Skeletal muscle satellite cell (primary cell): ENCODE data around the gene H2AZ1.
"Not testable (repeated sequence)": the region's sequence is repeated elsewhere in the genome, so short reads cannot be mapped to it uniquely, and the experiment has no call there.

Experiments used
- H3K27me3 ChIP-seq: 2 replicates; pipeline ENCODE4 v1.7.0; 2013; ENCODE audit warnings: low read length; ENCODE audit not compliant: control insufficient read depth, insufficient read depth
- H3K36me3 ChIP-seq: 2 replicates; pipeline ENCODE4 v1.7.0; 2013; ENCODE audit warnings: mild to moderate bottlenecking, control low read depth, low read length; ENCODE audit not compliant: insufficient read depth
- H3K4me1 ChIP-seq: 2 replicates; pipeline ENCODE4 v1.7.0; 2013; ENCODE audit warnings: low read length; ENCODE audit not compliant: control insufficient read depth, insufficient read depth
- H3K4me2 ChIP-seq: 2 replicates; pipeline ENCODE4 v1.7.0; 2013; ENCODE audit warnings: mild to moderate bottlenecking, low read length
- H3K4me3 ChIP-seq: 2 replicates; pipeline ENCODE4 v1.7.0; 2013; ENCODE audit warnings: low read length
- H3K9ac ChIP-seq: 2 replicates; pipeline ENCODE4 v1.7.0; 2013; ENCODE audit warnings: mild to moderate bottlenecking, low read depth, low read length, moderate library complexity
- H3K9me3 ChIP-seq: replicated peaks from 2 replicates; pipeline ENCODE4 v1.7.0; 2013; ENCODE audit warnings: mild to moderate bottlenecking, control low read depth, low read length

The H2AZ1 gene

GRCh38 chr4:99965674-99966350 lies 15.7 kb upstream of the H2AZ1 start:
- H3K9me3 ChIP-seq: no peaks in the 10 kb centered on the region
- no peak overlapping the region for H3K4me2 ChIP-seq
- H3K4me1 ChIP-seq: peaks cover 25% of the 10 kb centered on the region
- H3K4me3 ChIP-seq: no peak overlapping the region
- H3K27me3 ChIP-seq: no peaks in the 10 kb centered on the region
- H3K9ac ChIP-seq: no peak overlapping the region
- no peaks in the 10 kb centered on the region for H3K36me3 ChIP-seq

DNA sequence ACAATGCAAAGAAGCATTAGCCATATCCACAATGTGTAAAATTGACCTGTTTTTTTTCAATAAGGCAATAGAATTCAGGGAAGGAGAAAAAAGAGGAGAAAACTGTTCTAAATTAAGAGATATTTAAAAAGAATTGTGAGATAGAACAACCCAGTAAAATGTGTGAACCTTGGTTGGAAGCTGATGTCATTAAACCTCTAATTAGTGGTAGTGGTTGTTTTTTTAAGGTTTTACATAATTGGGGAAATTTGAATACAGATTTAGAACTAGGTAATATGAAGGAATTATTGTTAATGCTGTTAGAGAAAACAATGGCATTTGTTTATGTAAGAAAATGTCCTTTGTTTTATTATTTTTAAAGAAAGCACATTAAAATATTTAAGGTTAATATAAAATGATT lies 15.1 kb upstream of the H2AZ1 start:
- no peaks in the 10 kb centered on the region for H3K9me3 ChIP-seq
- no peaks in the 10 kb centered on the region for H3K36me3 ChIP-seq
- H3K4me1 ChIP-seq: peaks cover 28% of the 10 kb centered on the region
- no peaks in the 10 kb centered on the region for H3K27me3 ChIP-seq
- H3K9ac ChIP-seq: no peak overlapping the region
- no peak overlapping the region for H3K4me3 ChIP-seq
- no peak overlapping the region for H3K4me2 ChIP-seq

DNA sequence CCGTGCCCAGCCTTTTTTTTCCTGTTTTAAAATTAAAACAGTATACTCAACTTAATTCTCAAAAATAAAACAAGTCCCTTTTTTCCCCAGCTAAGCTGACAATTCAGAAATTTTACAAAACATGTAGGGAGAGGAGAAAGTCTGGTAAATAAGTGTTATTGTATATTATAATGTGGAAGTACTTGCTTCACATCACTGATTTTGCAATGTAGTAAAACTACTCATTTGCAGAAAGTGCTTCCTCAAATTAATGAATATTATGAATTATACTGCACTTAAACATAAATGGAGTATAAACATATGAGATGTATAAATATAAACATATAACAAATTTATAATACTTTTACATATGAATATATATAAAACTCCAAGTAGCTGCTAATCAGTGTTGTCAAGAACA lies 11.6 kb upstream of the H2AZ1 start:
- no peak overlapping the region for H3K9ac ChIP-seq
- H3K9me3 ChIP-seq: no peaks in the 10 kb centered on the region
- no peaks in the 10 kb centered on the region for H3K27me3 ChIP-seq
- no peak overlapping the region for H3K4me2 ChIP-seq
- no peak overlapping the region for H3K4me3 ChIP-seq
- H3K4me1 ChIP-seq: peaks cover 15% of the 10 kb centered on the region
- H3K36me3 ChIP-seq: no peaks in the 10 kb centered on the region

DNA sequence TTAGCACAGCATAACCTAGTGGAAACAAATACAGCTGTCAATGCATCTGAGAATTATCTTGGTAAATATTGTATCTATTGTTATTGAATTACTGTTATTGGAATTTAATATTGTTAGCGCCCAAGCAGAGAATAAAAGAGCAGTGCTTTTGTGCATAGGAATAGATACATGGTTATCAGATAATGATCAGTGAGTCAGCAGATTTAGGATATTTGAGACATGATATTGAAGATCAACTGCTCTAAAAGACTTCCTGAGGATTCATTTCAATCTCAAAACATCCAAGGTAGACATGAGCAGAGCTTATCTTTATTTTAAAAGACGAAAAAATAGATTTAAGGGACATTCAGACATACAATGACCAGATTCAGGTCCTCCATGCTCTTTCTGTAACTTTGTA lies 10.6 kb upstream of the H2AZ1 start:
- H3K9me3 ChIP-seq: no peaks in the 10 kb centered on the region
- H3K36me3 ChIP-seq: no peaks in the 10 kb centered on the region
- H3K4me3 ChIP-seq: no peak overlapping the region
- peak overlapping the region; percentile 11 for H3K4me2 ChIP-seq
- H3K9ac ChIP-seq: no peak overlapping the region
- peaks cover 12% of the 10 kb centered on the region for H3K4me1 ChIP-seq
- no peaks in the 10 kb centered on the region for H3K27me3 ChIP-seq

GRCh38 chr4:99958207-99958606 lies 8.1 kb upstream of the H2AZ1 start:
- peaks cover 12% of the 10 kb centered on the region for H3K4me1 ChIP-seq
- not testable (repeated sequence) for H3K27me3 ChIP-seq, H3K9ac ChIP-seq, H3K4me2 ChIP-seq, H3K4me3 ChIP-seq, H3K36me3 ChIP-seq, H3K9me3 ChIP-seq

DNA sequence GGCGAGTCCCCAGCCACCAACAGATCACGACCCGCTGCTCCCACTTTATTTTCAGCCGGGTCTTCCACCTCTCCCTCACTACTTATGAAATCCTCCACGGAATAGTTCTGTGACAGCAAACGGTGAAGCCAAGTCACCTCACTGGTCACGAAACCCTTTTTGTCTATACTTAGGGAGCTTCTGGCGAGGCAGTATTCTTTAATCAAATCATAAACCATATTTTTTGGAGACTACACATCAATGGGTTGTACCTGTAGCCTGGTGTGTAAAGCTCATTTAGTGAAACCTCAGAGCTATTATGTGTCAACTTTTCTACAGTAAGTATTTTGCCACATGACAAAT lies 809 bp upstream of the H2AZ1 start:
- peak overlapping the region; percentile 88 for H3K4me3 ChIP-seq
- H3K4me1 ChIP-seq: peaks cover 21% of the 10 kb centered on the region
- no peaks in the 10 kb centered on the region for H3K9me3 ChIP-seq
- H3K9ac ChIP-seq: peak overlapping the region; percentile 87
- H3K36me3 ChIP-seq: peaks cover 13% of the 10 kb centered on the region
- no peaks in the 10 kb centered on the region for H3K27me3 ChIP-seq
- peak overlapping the region; percentile 91 for H3K4me2 ChIP-seq

DNA sequence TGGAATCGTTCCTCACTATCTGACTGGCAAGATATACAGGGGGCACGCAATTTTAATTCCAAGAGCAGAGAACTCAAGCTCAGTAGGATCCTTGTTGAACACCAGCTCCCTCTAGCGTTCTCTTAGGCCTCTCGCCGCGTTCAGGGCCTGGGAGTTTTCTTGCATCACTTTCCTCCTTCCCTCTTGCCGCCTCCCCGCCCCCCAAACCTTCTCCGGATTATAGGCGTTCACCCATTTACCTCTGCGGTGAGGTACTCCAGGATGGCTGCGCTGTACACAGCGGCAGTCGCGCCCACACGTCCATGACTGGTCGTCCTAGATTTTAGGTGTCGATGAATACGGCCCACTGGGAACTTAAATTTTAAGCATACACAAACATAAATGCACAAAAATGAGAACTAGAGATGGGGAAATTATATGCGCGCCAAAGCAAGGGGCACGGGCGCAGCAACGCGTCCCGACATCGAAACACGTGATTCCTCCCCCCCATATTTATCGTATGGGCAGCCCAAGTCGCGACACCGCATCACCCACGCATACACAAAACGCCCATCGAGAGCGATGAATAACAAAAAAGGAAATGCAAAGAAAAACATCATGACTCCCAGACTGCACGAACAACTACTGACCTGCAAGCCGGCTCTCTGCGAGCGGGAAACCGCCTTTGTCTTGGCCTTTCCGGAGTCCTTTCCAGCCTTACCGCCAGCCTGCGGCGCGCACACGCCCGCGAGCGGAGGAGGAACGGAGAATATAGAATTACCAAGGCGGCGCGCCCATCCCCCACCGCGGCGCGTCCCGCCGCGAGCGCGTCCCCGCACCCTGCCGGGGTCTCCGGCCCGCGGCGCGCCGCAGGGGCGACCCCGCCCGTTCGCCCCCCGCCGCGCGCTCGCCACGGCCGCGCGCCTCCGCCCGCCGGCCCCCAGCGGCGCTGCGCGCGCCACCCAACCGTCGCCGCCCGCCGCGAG lies 759 bp downstream of the H2AZ1 start:
- peak overlapping the region; percentile 88 for H3K4me2 ChIP-seq
- H3K4me1 ChIP-seq: peaks cover 30% of the 10 kb centered on the region
- no peaks in the 10 kb centered on the region for H3K9me3 ChIP-seq
- peak overlapping the region; percentile 78 for H3K4me3 ChIP-seq
- H3K27me3 ChIP-seq: no peaks in the 10 kb centered on the region
- H3K36me3 ChIP-seq: peaks cover 14% of the 10 kb centered on the region
- peak overlapping the region; percentile 89 for H3K9ac ChIP-seq

- H3K4me1 ChIP-seq: peaks cover 30% of the 10 kb centered on the region
Measured at GRCh38 chr4:99947608-99948007, 2.5 kb downstream of the H2AZ1 start.

GRCh38 chr4:99947190-99947578 lies 2.9 kb downstream of the H2AZ1 start:
- Histone ChIP-seq H3K4me1 (peaks cover 30% of the 10 kb centered on the region), H3K36me3 (peaks cover 18% of the 10 kb centered on the region), H3K9me3 (no peaks in the 10 kb centered on the region), H3K4me3 (peak overlapping the region; percentile 79), H3K27me3 (no peaks in the 10 kb centered on the region), H3K4me2 (peak overlapping the region; percentile 88), H3K9ac (peak overlapping the region; percentile 89)

More at GRCh38 chr4:99947608-99948007, 2.5 kb downstream of the H2AZ1 start:
- peak overlapping the region; percentile 79 for H3K4me3 ChIP-seq
- no peaks in the 10 kb centered on the region for H3K27me3 ChIP-seq
- peak overlapping the region; percentile 89 for H3K9ac ChIP-seq
- H3K9me3 ChIP-seq: no peaks in the 10 kb centered on the region
- H3K36me3 ChIP-seq: peaks cover 18% of the 10 kb centered on the region
- H3K4me2 ChIP-seq: peak overlapping the region; percentile 88

GRCh38 chr4:99946356-99947189 lies 3.5 kb downstream of the H2AZ1 start, which contains the start of gene DNAJB14:
Gene DNAJB14 (minus strand): TSS chr4:99946618. CDS start chr4:99946571, 47 bp downstream.
- peaks cover 30% of the 10 kb centered on the region for H3K4me1 ChIP-seq
- H3K4me3 ChIP-seq: peak within 1 kb of the TSS; percentile 79
- H3K9me3 ChIP-seq: no peaks in the 10 kb centered on the region
- no peaks in the 10 kb centered on the region for H3K27me3 ChIP-seq
- peak within 1 kb of the TSS; percentile 89 for H3K9ac ChIP-seq
- peak within 1 kb of the TSS; percentile 88 for H3K4me2 ChIP-seq
- peaks cover 18% of the 10 kb centered on the region for H3K36me3 ChIP-seq
